Measurements from ENCODE around the gene CDYL2. TPM values are rescaled to one million over a fixed set of nuclear protein-coding genes. Genes with fewer than 3 reads are reported as not detected.

CDYL2 gene
- total RNA-seq, 1 donor from 2014 or later = 3.4 TPM

GRCh38 chr16:80812593-80812992 lies 8.2 kb upstream of the CDYL2 start:
- CTCF ChIA-PET = interaction anchor here (1.4 kb wide), 1 partner anchor 14 kb away, joined by 3 read pairs; no protein-coding TSS in a partner anchor
- no peaks in the 10 kb centered on the region for H3K27me3 Mint-ChIP-seq
- intact Hi-C loops (cut with micrococcal nuclease) = no loop called here
- POLR2A ChIA-PET = no interaction called here
- ATAC-seq (ENCODE audit: low read depth) = no peak
- H3K4me1 Mint-ChIP-seq = peaks cover 2% of the 10 kb centered on the region
- H3K4me3 Mint-ChIP-seq = no peak overlapping the region
- H3K36me3 Mint-ChIP-seq (ENCODE audit: low read depth) = no peaks in the 10 kb centered on the region
- H3K9me3 Mint-ChIP-seq = no peaks in the 10 kb centered on the region
- no peak for TF ChIP-seq CTCF (IDR thresholded peaks at IDR 0.05)
- H3K27ac Mint-ChIP-seq = no peak overlapping the region
- no peak for DNase-seq

GRCh38 chr16:80809366-80809765 lies 5.0 kb upstream of the CDYL2 start:
- H3K27ac Mint-ChIP-seq = no peak overlapping the region
- no peak for DNase-seq
- no peak overlapping the region for H3K4me3 Mint-ChIP-seq
- ATAC-seq (ENCODE audit: low read depth) = no peak
- ChIA-PET CTCF (no interaction called here), POLR2A (no interaction called here)
- intact Hi-C loops (cut with micrococcal nuclease) = loop anchor here (10.0 kb wide), 2 partner anchors 195 to 265 kb away; partner anchors contain the start of genes C16orf46, CENPN and CMC2
- H3K27me3 Mint-ChIP-seq = peaks cover 5% of the 10 kb centered on the region
- no peaks in the 10 kb centered on the region for H3K9me3 Mint-ChIP-seq
- no peaks in the 10 kb centered on the region for H3K36me3 Mint-ChIP-seq (ENCODE audit: low read depth)
- H3K4me1 Mint-ChIP-seq = peaks cover 3% of the 10 kb centered on the region
- TF ChIP-seq CTCF (IDR thresholded peaks at IDR 0.05) = no peak

DNA sequence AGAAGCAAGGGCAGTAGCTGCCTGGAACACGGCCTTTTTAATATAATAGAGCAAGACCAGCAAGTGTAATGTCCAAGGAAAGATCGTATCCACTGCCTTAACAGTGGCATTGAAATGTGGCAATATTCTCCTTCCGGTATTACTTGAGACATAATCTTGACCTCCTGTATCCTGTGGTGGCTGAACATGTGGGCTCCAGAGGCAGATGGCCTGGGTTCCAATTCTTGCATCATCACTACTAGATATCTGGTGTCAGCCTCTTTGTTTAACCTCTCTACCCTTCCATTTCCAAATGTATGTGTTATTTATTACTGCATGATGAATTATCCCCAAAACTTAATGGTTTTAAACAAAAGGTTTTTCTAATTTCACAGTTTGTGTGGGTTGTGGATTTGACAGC lies 3.5 kb upstream of the CDYL2 start:
- intact Hi-C loops (cut with micrococcal nuclease) = loop anchor here (10.0 kb wide), 2 partner anchors 197 to 267 kb away; partner anchors contain the start of genes C16orf46, CENPN and CMC2
- H3K36me3 Mint-ChIP-seq (ENCODE audit: low read depth) = peaks cover 2% of the 10 kb centered on the region
- H3K27me3 Mint-ChIP-seq = peaks cover 5% of the 10 kb centered on the region
- ChIA-PET POLR2A (no interaction called here), CTCF (no interaction called here)
- H3K4me3 Mint-ChIP-seq = no peak overlapping the region
- ATAC-seq (ENCODE audit: low read depth) = no peak
- TF ChIP-seq CTCF (IDR thresholded peaks at IDR 0.05) = no peak
- no peak overlapping the region for H3K27ac Mint-ChIP-seq
- no peak for DNase-seq
- H3K4me1 Mint-ChIP-seq = peaks cover 4% of the 10 kb centered on the region
- no peaks in the 10 kb centered on the region for H3K9me3 Mint-ChIP-seq

DNA sequence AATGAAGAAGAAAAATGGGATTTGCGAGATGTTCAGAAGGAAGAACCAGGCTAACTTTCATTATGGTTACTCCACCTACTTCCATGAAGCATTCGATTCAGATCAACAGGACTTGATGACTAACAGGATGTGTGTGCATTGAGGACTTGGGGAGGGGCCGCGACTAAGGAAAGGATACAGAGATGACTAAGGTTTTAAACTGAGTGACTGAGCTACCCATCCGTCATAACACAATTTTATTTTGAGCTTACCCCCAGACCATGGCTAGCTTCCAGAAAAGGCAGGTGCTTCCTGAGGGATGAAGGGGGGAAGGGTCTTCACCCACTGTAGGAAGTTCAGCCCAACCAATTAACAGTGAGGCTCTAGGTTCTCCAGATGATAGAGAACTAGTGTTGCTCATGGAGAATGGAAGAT lies 2.5 kb upstream of the CDYL2 start:
- H3K27ac Mint-ChIP-seq = no peak overlapping the region
- intact Hi-C loops (cut with micrococcal nuclease) = loop anchor here (10.0 kb wide), 2 partner anchors 198 to 268 kb away; partner anchors contain the start of genes C16orf46, CENPN and CMC2
- H3K27me3 Mint-ChIP-seq = peaks cover 5% of the 10 kb centered on the region
- ChIA-PET CTCF (no interaction called here), POLR2A (no interaction called here)
- H3K4me1 Mint-ChIP-seq = peaks cover 4% of the 10 kb centered on the region
- DNase-seq (no peak), ATAC-seq (ENCODE audit: low read depth) (no peak)
- H3K9me3 Mint-ChIP-seq = no peaks in the 10 kb centered on the region
- no peak overlapping the region for H3K4me3 Mint-ChIP-seq
- peaks cover 2% of the 10 kb centered on the region for H3K36me3 Mint-ChIP-seq (ENCODE audit: low read depth)
- no peak for TF ChIP-seq CTCF (IDR thresholded peaks at IDR 0.05)

GRCh38 chr16:80806289-80806688 lies 1.9 kb upstream of the CDYL2 start:
- ChIA-PET POLR2A (no interaction called here), CTCF (no interaction called here)
- peaks cover 4% of the 10 kb centered on the region for H3K4me1 Mint-ChIP-seq
- H3K27me3 Mint-ChIP-seq = peaks cover 5% of the 10 kb centered on the region
- H3K9me3 Mint-ChIP-seq = no peaks in the 10 kb centered on the region
- DNase-seq (no peak), ATAC-seq (ENCODE audit: low read depth) (no peak)
- no peak for TF ChIP-seq CTCF (IDR thresholded peaks at IDR 0.05)
- intact Hi-C loops (cut with micrococcal nuclease) = loop anchor here (10.0 kb wide), 2 partner anchors 199 to 269 kb away; partner anchors contain the start of genes C16orf46, CENPN and CMC2
- peaks cover 2% of the 10 kb centered on the region for H3K36me3 Mint-ChIP-seq (ENCODE audit: low read depth)
- no peak overlapping the region for H3K27ac Mint-ChIP-seq
- H3K4me3 Mint-ChIP-seq = peak overlapping the region; percentile 24
